NCI-H524 (cell line): Measurements from ENCODE around the gene FGF3.

ENCODE experiments used
- DNase-seq, 2 experiments: peaks; one replicate each; lab custom pipeline; 2025; lab: John Stamatoyannopoulos, UW

The FGF3 gene

DNA sequence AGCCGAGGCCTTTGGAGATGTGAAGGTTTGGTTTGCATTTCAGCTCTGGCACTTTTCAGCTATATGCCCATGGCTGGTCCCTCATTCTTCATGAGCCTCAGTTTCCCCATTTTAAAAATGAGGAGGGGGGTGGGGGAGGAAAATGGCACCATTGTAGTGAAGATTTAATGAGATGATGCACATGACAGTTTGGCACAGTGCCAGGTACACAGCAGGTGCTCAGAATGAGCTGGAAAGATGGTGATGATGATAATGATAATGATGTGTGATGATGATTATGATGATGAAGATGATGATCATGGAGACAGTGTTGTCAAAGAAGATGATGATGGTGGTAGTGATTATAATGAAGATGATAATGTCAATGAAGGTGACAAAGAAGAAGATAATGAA, 24.3 kb upstream of the FGF3 start:
- DNase-seq: no peak

DNA sequence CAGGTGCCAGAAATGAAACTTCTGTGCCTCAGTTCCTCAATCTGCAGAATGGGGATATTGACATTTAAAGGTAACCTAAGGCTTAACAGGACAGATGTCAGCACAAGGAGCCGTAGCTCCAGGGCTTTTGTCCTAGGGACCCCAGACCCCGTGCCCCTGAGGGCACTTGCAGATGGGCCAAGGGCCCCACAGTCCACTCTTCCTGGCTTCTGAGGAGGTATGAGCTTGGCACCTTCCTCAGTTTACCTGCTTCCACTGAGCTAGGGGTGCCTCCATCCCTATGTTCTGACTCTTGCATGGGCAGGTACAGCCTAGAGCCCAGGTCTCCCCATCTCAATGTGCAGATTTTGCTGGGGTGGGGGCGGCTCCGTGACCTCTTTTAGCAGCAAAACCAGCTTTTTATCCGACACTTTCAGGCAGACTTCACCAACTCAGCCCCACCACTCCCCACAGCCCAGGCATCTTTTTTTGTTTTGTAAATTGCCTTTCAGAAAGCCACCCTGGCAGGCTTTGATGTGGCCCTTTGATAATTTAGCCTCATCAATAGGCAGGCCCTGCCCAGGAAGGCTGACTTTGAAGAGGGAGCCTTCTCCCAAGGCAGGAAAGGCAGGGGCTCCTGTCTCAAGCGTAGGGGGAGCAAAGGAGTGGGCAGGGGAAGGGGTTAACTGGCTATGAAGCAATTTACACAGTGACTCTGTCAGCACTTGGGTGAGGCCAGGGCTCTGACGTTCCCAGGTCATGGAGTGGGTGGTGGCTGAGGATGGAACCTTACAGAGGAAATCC, 23.7 kb upstream of the FGF3 start:
- no peak for DNase-seq

DNA sequence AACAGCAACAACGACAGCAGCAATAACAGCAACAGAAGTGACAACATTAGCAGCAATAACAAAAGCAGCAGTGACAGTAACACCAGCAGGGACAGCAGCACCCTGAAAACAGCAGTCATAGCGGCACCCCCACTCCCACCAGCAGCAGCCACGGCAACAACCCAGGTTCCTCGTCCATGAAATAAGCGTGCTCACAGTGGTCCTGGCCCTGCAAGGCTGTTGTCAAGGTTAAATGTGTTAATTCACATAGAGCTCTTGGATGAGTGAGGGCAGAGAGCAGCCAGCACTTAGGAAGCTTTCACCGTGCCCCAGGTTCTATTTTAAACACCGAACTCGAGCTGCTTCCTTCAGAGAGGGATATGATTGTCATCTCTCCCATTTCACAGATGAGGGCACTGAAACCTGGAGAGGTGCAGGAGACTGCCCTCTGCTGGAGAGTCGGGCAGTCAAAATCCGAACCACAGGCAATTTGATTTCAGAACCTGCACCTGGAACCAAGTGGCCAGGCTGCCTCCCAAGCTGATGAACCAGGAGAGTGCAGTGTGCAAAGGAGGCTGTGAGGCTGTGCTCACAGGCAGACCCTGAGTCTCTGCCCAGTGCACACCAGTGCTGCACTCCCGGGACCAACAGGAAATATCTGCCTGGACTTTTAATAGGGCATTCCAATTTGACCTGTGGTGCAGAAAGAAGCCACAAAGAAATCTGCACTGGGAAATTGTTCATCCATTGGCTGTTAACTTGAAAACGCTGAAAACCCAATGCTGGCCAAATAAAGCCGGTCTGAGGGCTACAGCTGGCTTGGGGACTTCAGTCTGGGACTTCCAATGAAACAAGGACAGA, 22.9 kb upstream of the FGF3 start:
- no peak for DNase-seq

DNA sequence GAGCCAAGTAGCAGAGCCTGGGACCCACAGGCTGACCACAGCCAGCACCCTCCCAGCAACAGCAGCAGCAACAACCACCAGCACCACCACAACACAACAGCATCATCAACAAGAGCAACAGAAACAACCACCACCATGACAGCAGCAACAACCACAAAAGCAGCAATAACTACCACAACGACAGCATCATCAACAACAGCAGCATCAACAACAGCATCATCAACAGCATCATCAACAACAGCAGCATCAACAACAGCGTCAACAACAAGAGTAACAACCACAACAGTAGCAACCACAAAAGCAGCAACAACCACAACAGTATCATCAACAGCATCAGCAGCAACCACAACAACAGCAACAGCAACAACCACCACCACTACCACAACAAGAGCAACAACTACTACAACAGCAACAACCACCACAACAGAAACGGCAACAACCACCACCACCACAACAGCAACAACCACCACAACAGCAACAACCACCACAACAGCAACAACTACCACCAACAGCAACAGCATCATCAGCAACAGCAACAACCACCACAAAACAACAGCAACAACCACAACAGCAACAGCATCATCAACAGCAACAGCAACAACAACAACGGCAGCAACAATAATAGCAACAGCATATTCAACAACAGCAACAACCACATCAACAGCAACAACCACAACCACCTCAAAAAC, 22.1 kb upstream of the FGF3 start:
- DNase-seq: no peak

GRCh38 chr11:69840371-69841169, 21.4 kb upstream of the FGF3 start:
- DNase-seq: no peak

DNA sequence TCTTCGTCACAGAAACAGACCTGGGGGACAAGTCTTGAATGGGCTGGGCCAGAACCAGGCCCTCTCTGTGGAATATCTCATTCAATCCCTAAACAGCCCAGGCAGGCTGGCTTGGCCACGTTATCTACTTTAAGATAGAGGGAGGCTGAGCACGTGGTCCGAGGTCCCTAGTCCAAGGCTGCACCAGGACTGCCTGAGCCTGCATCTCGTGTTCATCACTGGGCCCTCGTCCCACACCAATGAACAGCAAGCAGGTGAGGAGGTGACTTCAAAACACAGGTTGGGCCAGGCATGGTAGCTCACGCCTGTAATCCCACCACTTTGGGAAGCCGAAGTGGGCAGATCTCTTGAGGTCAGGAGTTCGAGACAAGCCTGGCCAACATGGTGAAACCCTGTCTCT, 20.3 kb upstream of the FGF3 start:
- DNase-seq: no peak

DNA sequence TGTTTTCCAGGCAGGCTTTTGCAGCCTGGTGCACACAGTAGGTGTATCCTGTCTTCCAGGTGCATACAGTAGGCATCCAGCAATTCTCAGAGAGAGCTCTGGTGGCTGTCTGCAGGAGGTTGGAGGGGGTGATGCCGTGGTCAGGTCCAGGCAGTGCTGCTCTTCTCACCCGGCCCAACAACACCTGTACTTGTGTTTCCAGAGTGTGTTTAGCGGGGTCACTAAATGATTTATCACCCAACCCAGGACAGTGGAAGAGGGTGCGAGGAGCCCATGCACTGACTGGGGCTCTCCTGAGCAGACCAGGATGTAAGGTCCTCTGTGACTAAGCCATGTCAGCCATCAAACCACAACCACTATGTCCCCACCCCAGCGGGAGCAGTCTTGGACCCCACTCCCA, 18.6 kb upstream of the FGF3 start:
- DNase-seq: no peak

DNA sequence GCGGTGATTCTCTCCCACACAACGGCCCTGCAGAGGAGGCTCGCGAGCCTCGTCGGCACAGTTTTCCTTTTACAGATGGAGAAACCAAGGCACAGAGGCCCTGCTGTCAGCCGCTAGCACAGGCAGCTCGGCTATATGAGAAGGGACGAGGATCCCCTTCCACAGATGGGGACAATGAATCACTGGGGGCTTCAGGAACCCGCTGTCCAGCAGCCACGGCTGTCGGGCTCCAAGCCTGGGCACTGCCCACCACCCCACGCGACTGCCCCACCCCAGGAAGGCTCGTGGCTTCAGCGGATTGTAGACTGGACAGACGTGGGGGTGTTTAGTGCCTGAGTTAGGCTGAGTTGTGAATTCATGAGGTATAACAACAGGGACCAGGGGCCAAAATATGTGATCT, 17.2 kb upstream of the FGF3 start:
- DNase-seq: no peak

DNA sequence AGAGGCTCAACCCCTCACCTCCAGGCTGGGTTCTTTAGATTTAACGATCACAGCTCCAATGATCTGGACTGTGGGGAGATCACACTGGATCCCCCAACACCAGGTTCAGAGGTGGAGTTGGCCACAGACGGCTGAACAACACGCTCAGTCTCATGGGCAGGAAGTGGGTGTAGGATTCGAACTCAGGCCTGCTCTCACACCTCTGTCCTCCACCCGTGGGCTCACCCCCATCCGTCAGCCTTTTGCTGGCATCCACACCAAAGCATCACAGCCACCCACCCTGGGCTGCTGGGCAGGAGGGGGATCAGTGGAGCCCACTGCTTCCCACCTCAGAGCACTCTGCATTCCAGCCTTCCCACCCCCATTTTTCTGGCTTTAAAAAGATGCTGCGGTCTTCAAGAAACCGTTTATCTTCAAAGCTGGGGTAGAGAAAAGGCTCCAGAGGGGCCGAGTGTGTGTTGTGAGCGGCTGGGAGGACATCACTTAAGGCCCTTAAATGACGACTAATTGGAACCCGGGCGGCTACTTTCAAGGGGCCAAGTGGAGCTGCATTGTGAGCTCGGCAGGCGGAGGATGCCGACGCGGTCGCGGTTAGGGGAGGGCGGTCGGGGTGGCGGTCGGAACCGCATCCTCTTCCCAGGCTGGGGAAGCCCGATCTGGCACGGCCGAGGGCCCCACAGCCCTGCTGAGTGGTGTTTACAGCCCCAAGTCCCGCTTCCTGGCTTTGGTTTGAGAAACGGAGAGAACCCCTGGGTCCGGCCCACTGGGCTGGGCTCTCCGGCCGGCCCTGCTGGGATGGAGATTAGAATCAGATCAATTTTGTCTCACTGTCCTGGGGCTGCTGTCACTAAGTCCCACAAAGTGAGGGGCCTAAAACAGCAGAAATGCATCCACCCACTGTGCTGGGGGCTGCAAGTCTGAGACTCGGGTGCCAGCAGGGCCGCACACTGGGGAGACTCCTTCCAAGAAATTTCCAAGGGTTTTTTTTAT, 15.9 kb upstream of the FGF3 start:
- DNase-seq: no peak

DNA sequence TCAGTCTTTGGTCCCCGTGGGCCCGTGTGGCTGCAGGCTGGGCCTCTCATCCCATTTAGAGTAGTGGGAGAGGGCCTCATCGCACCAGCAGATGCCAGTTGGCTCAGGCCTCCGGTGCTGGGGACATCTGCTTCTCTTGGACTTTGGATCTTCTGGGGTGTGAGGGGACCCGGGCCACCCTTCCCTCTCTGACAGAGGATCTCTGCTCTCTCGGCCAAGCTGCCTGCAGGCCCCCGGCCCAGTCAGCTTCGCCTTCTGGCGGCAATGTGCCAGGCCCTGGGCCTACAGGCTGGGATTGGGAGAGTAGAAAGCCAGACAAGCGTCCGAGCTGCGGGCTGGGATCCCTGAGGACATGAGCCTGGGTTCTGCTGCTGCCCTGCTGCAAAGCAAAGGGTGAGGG, 15.0 kb upstream of the FGF3 start:
- no peak for DNase-seq

GRCh38 chr11:69832561-69833413, 13.6 kb upstream of the FGF3 start:
- peak in 1 of 2 experiments; percentile 41 for DNase-seq

- no peak for DNase-seq
These were observed 12.8 kb upstream of the FGF3 start for GRCh38 chr11:69831985-69832384.

DNA sequence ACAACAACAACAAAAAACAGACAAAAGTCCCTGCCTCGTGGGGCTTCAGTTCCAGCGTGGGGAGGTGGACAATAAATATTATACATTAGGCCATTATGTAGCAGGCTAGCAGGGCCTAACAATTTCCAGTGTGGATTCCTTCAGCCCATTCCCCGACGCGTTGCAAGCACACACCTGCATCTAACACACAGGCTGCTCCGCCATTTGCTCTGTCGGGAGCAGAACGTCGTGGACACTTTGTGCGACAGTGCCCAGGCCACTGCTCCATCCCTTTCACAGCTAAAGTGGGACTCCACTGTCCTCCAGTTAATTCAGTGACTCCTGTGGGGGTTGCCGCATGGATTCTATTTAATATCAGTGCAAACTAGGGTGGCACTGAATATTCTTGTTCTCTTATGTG, 10.9 kb upstream of the FGF3 start:
- DNase-seq: no peak

DNA sequence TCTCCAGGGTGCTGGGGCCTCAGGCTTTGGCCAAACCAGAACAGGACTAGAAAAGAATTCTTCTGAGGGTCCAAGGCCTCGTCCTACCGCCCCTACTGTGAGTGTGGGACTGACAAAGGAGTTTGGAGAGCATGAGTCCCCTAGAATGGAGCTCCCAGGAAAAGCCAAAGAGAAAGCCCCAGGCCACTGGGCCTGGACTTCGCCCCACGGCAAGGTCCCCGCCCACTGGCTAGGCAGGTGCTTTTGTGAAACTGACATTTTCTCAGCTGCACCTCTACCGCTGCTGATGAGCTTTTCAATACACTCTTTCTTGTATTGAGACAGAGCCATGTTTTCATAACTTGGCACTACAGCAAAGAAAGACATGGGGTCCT, 9.7 kb upstream of the FGF3 start:
- no peak for DNase-seq

DNA sequence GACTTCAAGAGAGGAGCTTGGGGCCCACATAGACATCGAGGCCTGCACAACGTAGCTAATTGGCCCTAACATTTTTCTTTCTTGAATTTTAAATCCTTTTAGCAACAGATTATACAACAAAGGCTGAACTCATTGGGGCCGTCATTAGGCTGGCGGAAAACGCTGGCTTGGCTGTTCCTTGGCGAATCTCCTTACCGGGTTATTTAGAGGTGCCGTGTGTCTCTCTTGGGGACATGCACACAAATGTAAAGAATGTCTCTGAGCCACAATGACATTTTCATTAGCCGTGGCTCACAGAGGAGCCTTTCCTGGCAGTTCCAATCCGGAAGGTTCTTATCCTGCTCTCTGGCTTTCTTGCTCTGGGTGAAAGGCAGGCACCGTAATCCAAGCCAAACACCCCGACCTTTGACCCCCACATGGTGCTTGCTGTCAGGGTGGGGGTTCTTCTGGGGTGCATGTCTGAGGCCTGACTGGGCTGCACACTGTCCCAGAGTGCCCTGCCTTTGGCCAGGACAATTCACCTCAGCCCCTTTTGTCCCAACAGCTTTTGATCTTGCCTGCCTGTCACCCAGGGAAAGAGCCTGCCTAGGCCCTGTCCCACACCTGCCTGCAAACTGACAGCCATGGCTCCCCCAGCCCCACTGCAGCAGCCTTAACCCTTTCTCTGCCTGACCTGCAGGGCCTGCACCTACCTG, 9.2 kb upstream of the FGF3 start:
- DNase-seq: no peak

DNA sequence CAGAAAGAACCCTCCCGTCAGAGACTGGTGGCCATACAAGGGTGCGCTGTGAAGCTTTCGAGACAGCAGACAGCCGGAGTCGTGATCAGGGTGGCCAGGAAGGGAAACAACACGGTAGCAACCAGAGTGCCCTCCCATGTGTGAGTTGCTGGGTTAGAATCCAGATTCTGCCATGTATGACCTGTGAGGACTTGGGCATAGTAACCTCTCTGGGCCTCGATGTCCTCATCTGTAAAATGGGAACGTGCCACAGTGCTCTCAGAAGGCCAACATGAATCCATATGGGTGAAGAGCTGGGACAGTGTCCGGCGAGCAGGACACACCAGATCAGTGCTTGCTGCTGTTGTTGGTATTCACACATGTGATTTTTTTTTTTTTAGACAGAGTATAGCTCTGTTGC, 7.6 kb upstream of the FGF3 start:
- no peak for DNase-seq

DNA sequence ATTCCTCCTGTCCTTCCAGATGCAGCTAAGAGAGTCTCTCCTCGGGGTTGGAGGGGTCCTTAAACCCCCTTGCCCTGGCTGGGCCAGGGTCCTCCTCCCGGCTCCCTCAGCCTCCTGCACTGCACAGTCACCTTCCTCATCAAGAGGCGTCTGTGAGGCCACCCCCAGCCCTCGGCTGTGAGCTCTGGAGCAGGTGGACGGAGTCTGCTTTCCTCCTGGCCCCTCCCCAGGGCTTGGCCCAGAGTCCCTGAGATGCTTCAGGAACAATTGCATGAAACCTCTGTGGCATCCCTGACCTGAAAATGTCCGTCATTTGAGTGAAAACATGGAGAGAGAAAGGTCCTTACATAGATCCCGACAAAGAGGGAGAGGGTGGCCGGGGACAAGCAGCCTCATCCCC, 6.7 kb upstream of the FGF3 start:
- DNase-seq: no peak

GRCh38 chr11:69825037-69825834, 6.0 kb upstream of the FGF3 start:
- no peak for DNase-seq
